Measurements from ENCODE around the gene NFIX.

The NFIX gene

GRCh38 chr19:13109361-13110098 is 114.3 kb downstream of the NFIX start:
- no peak overlapping the region for H2AFZ ChIP-seq (ENCODE audit: low read depth, low read length)
- peaks cover 10% of the 10 kb centered on the region for H3K4me1 ChIP-seq (ENCODE audit: low read length)
- no peak overlapping the region for H3K27ac ChIP-seq (ENCODE audit: low read length)
- H3K4me3 ChIP-seq (ENCODE audit: low read length): no peak overlapping the region
- H3K9ac ChIP-seq (ENCODE audit: low read length): no peak overlapping the region
- no peak overlapping the region for H3K4me2 ChIP-seq (ENCODE audit: low read length)
- H3K79me2 ChIP-seq (ENCODE audit: low read length): no peaks in the 10 kb centered on the region
- no peaks in the 10 kb centered on the region for H3K9me3 ChIP-seq (ENCODE audit: insufficient read depth, low read length)
- H4K20me1 ChIP-seq (ENCODE audit: insufficient read depth, low read length): no peaks in the 10 kb centered on the region
- peaks cover 10% of the 10 kb centered on the region for H3K36me3 ChIP-seq (replicated peaks; ENCODE audit: low read depth, low read length)
- no peak for TF ChIP-seq EZH2phosphoT487 (IDR thresholded peaks at IDR 0.05; ENCODE audit: low read depth)
- TF ChIP-seq CTCF (IDR thresholded peaks at IDR 0.05; ENCODE audit: low read depth, low read length): no peak
- no peaks in the 10 kb centered on the region for H3K27me3 ChIP-seq (ENCODE audit: low read depth, low read length)

GRCh38 chr19:13110099-13110610 is 114.9 kb downstream of the NFIX start:
- Histone ChIP-seq H3K9me3 (ENCODE audit: insufficient read depth, low read length) (no peaks in the 10 kb centered on the region), H3K4me3 (ENCODE audit: low read length) (no peak overlapping the region), H3K36me3 (replicated peaks; ENCODE audit: low read depth, low read length) (peaks cover 10% of the 10 kb centered on the region), H4K20me1 (ENCODE audit: insufficient read depth, low read length) (no peaks in the 10 kb centered on the region), H2AFZ (ENCODE audit: low read depth, low read length) (no peak overlapping the region), H3K4me1 (ENCODE audit: low read length) (peaks cover 4% of the 10 kb centered on the region; the same call in 1 of the 2 replicates), H3K27ac (ENCODE audit: low read length) (no peak overlapping the region), H3K4me2 (ENCODE audit: low read length) (no peak overlapping the region), H3K27me3 (ENCODE audit: low read depth, low read length) (no peaks in the 10 kb centered on the region), H3K9ac (ENCODE audit: low read length) (no peak overlapping the region), H3K79me2 (ENCODE audit: low read length) (peaks cover 4% of the 10 kb centered on the region)
- TF ChIP-seq CTCF (IDR thresholded peaks at IDR 0.05; ENCODE audit: low read depth, low read length) (no peak), EZH2phosphoT487 (IDR thresholded peaks at IDR 0.05; ENCODE audit: low read depth) (no peak)

GRCh38 chr19:13112555-13112954 is 117.3 kb downstream of the NFIX start:
- H3K9me3 ChIP-seq (ENCODE audit: insufficient read depth, low read length): no peaks in the 10 kb centered on the region
- H3K27ac ChIP-seq (ENCODE audit: low read length): no peak overlapping the region
- H3K27me3 ChIP-seq (ENCODE audit: low read depth, low read length): no peaks in the 10 kb centered on the region
- TF ChIP-seq EZH2phosphoT487 (IDR thresholded peaks at IDR 0.05; ENCODE audit: low read depth): no peak
- no peak for TF ChIP-seq CTCF (IDR thresholded peaks at IDR 0.05; ENCODE audit: low read depth, low read length)
- H3K79me2 ChIP-seq (ENCODE audit: low read length): peaks cover 18% of the 10 kb centered on the region
- no peak overlapping the region for H3K4me3 ChIP-seq (ENCODE audit: low read length)
- peaks cover 7% of the 10 kb centered on the region for H3K4me1 ChIP-seq (ENCODE audit: low read length)
- no peaks in the 10 kb centered on the region for H4K20me1 ChIP-seq (ENCODE audit: insufficient read depth, low read length)
- no peak overlapping the region for H2AFZ ChIP-seq (ENCODE audit: low read depth, low read length)
- H3K36me3 ChIP-seq (replicated peaks; ENCODE audit: low read depth, low read length): peaks cover 8% of the 10 kb centered on the region
- no peak overlapping the region for H3K4me2 ChIP-seq (ENCODE audit: low read length)
- H3K9ac ChIP-seq (ENCODE audit: low read length): no peak overlapping the region

GRCh38 chr19:13115936-13116281 is 120.6 kb downstream of the NFIX start:
- Histone ChIP-seq H3K4me2 (ENCODE audit: low read length) (peak overlapping the region; percentile 85), H3K79me2 (ENCODE audit: low read length) (peaks cover 49% of the 10 kb centered on the region), H3K4me3 (ENCODE audit: low read length) (peak overlapping the region; percentile 86), H2AFZ (ENCODE audit: low read depth, low read length) (no peak overlapping the region), H4K20me1 (ENCODE audit: insufficient read depth, low read length) (peaks cover 21% of the 10 kb centered on the region), H3K4me1 (ENCODE audit: low read length) (peaks cover 16% of the 10 kb centered on the region), H3K36me3 (replicated peaks; ENCODE audit: low read depth, low read length) (peaks cover 7% of the 10 kb centered on the region), H3K9ac (ENCODE audit: low read length) (peak overlapping the region; percentile 79), H3K9me3 (ENCODE audit: insufficient read depth, low read length) (no peaks in the 10 kb centered on the region), H3K27me3 (ENCODE audit: low read depth, low read length) (no peaks in the 10 kb centered on the region), H3K27ac (ENCODE audit: low read length) (0 out of 2 replicates have a peak overlapping the region, but pooled peaks have one; percentile 18)
- TF ChIP-seq CTCF (IDR thresholded peaks at IDR 0.05; ENCODE audit: low read depth, low read length) (no peak), EZH2phosphoT487 (IDR thresholded peaks at IDR 0.05; ENCODE audit: low read depth) (no peak)

All from OCI-LY3 (cell line).